Hematopoietic multipotent progenitor cell treated with erythropoietin and hydrocortisone succinate and interleukin-3 and kit ligand, for 4 days (in vitro differentiated cells): ENCODE results near the gene NT5DC1.

Experiments used
- DNase-seq: peaks from one replicate; pipeline ENCODE4 v3.0.0-alpha.2; 2015

Gene NT5DC1

DNA sequence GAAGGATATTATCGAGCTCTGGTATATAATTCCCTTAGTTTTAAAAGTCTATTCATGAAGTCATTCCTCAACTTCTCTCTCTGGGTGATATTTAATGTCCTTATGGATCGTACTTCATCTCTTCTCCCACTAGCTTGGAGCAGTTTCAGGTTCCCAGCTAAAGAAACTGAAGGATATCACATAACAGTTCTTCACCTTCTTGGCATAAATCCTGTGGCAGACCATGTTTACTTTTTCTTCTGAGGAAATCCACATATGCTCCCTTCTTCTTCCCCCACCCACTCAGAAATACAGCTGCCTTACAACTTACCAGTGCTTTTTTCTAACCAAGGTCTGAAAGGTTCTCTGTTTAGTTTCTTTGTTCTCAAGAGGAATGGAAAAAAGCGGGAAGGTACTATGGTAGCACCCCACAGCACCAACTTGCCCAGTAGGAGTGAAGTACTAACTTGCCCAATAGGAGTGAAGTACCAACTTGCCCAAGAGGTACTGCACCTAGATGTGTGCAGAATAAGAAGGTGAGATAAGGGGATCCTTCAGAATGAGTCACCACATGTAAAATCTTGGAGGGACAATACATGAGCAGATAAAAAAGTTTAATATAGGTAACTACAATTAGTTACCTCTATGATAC, 100.1 kb downstream of the NT5DC1 start:
- no peak for DNase-seq

GRCh38 chr6:116201538-116201937, 100.9 kb downstream of the NT5DC1 start:
- DNase-seq: no peak

DNA sequence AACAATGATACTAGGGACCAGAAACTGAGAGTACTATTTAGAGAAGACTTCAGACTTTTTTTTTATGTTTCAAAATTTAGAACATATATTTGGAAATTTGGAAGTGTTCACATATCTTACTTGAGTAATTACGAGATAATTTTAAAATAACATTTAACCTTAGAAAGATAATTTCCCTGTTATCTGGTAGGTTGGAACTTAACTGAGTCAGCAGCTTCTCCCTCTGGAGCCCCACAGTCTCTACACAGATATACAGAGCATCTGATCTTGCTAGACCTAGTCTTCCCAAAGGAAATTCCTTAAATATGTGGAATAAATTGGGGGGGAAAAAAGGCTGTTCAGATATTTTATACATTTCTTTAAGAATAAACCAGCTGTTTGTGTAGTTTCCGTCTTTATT, 104.6 kb downstream of the NT5DC1 start:
- no peak for DNase-seq

DNA sequence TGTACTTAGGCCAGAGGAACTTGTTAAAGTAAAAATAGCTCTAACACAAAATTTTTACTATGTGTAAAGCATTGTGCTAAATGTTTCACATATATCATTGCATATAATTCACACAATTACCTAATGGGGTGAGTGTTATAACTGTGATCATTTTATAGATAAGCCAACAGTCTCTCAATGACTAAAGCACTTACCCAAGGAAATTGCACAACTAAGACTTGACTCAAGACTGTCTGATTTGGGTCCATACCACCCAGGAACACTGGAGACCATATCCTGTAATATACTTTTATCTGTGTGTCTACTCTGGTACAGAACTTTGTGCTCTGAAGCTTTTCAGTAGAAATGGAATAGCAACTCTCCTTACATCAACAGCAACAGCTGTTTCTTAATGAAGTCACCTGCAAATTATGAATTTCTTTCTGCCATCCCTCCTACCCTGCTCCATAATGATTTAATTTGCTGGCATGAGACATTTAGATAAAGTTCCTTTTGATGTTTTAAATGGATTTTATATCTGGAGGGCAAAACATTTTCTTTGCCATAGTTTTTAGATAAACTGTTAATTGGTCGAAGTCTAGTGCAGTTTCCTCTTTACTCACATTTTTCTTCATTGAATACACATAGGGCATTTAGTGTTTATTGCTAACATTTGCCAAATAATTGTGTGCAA, 105.7 kb downstream of the NT5DC1 start:
- DNase-seq: peak; percentile 79

DNA sequence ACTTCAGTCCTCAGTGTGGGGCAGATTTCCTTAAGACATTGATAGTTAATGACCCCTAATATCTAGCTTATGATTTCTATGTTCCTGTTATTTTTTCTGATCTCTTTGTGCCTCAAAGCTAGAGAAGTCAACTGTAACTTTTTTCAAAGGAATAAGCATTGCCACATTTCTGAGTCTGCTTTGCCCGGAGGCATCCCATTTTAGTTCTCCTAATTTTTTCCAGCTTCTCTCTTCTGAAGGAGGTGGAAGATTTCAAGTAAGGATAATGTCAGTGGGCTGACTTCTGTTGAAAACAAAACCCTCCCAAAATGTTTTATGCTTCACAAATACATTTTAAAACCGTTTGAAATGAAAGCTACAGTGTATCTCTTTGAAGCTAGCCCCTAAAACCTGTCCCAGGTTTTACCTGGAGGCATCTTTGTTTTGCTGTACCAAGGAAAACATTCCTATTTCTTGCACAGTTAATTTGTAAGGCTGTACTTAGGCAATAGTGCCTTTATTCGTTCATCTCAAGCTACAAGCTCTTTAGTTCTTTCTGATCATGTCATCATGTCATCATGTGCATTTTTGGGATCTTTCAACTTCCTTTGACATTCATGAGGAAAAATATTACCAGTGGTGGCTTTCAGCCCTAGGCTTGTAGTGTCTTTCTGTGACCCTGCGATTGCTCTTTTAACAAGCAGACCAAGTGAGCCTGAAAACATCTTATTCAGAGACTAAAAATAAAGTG, 107.6 kb downstream of the NT5DC1 start:
- no peak for DNase-seq

- DNase-seq: no peak
Observed at GRCh38 chr6:116210316-116210715, 109.7 kb downstream of the NT5DC1 start.

- no peak for DNase-seq
Observed at GRCh38 chr6:116210750-116211425, 110.2 kb downstream of the NT5DC1 start.

GRCh38 chr6:116214681-116215080, 114.0 kb downstream of the NT5DC1 start:
- peak; percentile 46 for DNase-seq

DNA sequence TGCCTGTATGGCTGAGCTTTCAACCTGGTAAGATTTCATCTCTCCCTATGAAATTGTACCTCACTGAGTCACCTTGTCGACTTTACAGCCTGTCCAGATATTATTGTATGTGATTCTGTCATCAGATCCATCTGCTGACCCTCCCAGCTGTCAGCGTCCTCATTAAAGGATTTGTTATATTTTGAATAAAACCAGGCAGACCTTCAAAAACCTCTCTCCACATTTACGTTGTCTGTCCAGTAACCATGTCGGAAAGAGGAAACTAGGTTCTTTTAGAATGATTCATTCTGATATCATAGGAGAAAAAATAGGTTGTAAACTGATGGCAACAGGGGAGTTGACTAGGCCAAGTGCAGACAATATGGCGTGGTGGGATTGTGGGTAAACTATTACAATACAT, 114.8 kb downstream of the NT5DC1 start:
- DNase-seq: no peak

DNA sequence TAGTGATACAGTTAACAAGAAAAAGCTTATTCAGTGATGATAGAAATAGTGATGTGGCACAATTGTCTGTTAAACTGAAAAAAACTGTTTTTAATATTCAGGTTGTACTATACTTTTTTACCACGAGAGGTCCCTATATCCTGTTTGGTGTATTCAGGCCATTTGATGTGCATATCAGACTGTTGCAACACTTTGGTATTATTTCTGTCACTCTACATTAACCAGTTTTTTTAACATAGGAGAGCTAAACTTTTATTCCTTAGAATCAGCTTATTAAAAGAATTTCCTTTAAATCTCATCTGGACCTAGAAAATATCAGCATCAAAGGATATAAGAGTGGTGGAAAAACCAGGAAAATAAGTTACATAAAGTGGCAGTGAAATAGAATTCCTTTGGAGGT, 116.4 kb downstream of the NT5DC1 start:
- DNase-seq: peak; percentile 81

GRCh38 chr6:116218172-116218633, 117.5 kb downstream of the NT5DC1 start:
- DNase-seq: peak; percentile 62

GRCh38 chr6:116218866-116219265, 118.2 kb downstream of the NT5DC1 start:
- DNase-seq: no peak

- DNase-seq: no peak
Observed at GRCh38 chr6:116221067-116221466, 120.4 kb downstream of the NT5DC1 start.

- no peak for DNase-seq
Observed at GRCh38 chr6:116221911-116222310, 121.3 kb downstream of the NT5DC1 start.

- no peak for DNase-seq
Observed at GRCh38 chr6:116223355-116223754, 122.7 kb downstream of the NT5DC1 start.

DNA sequence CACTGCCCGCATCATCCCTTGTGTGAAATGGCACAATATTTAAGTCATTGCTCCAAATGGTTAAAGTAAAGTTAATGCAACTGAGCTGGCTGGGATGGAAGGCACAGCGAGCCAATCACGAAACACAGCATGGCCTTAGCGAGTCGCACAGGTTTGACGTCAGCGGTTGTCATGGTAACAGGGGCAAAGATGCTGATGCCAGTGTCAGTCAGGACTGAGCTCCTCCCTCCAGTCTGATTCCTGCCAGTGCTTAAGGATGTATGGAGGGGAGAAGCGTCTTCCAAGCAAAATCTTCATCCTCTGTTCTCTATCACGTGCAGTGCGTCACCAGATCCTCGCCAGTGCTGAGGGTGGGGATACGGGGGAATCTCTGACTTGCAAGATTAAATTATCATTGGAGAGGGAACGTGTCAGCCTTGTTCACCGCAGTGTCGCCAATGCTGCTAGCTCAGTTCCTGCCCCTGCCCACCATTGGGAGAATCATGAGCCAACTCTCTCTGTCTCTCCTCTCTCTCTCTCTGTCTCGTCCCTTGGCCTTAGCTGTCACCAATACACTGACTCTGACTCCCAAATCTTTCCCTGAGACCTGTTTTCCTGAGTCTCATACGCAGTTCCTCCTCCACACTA, 128.7 kb downstream of the NT5DC1 start:
- peak; percentile 28 for DNase-seq

GRCh38 chr6:116234689-116235088, 134.0 kb downstream of the NT5DC1 start:
- DNase-seq: no peak

GRCh38 chr6:116238083-116238482, 137.4 kb downstream of the NT5DC1 start:
- no peak for DNase-seq

GRCh38 chr6:116239256-116239655, 138.6 kb downstream of the NT5DC1 start:
- DNase-seq: no peak

GRCh38 chr6:116239856-116240255, 139.2 kb downstream of the NT5DC1 start:
- DNase-seq: no peak

GRCh38 chr6:116244284-116244683, 143.6 kb downstream of the NT5DC1 start:
- DNase-seq: no peak

DNA sequence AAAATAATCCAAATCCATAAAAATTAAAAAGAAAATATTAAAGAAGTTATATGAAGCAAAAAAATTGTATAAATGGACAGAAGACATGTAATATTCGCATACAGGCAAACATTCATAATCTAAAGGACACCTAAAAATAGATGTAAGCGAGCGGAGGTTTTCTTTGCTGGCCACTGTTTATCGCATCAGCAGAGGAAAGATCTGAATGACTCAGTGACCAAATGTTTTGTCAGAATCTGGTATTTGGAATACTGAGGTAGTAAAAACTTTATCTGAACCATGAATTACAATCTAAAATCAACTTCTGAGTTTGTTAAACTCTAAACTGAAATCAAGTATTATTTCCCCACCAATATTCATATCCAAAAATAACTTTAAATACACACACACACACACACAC, 145.4 kb downstream of the NT5DC1 start:
- DNase-seq: no peak

DNA sequence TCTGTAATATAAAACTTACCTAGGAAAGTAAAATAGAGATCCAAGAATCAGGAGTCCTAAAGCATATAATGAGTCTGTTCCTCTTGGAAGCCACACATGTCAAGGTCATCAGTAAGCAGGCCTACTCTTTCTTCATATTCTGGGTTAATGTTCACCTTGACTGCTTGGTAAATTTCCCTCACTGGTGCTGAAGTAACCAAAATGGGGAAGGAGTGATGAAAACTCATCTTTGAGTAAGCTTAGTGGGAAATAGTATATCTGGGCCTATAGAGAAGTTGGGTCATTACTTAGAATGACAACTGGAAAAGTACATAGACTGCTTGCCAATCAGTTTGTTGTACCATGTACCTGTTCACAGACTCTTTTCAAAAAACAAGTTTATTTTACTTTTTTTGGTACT, 146.6 kb downstream of the NT5DC1 start:
- DNase-seq: no peak
